Stimulated activated naive CD4-positive, alpha-beta T cell treated with Interleukin-2 at 50 U/mL for 16 hours (primary cell): ENCODE results near the gene MN1.
"Not testable (repeated sequence)": the region's sequence is repeated elsewhere in the genome, so short reads cannot be mapped to it uniquely, and the experiment has no call there.

Experiments
- DNase-seq: peaks from one replicate; lab custom pipeline; 2025; lab: John Stamatoyannopoulos, UW

The MN1 gene

GRCh38 chr22:27761665-27762064 is 39.9 kb downstream of the MN1 start:
- no peak for DNase-seq

GRCh38 chr22:27761000-27761399 is 40.6 kb downstream of the MN1 start:
- DNase-seq: no peak

- DNase-seq: no peak
These were observed 41.1 kb downstream of the MN1 start for GRCh38 chr22:27760474-27760873.

- DNase-seq: no peak
These were observed 43.5 kb downstream of the MN1 start for GRCh38 chr22:27757928-27758525.

GRCh38 chr22:27756212-27756660 is 45.3 kb downstream of the MN1 start:
- DNase-seq: no peak

GRCh38 chr22:27755521-27756211 is 45.9 kb downstream of the MN1 start:
- no peak for DNase-seq

GRCh38 chr22:27754888-27755480 is 46.6 kb downstream of the MN1 start:
- DNase-seq: no peak

GRCh38 chr22:27754247-27754887 is 47.2 kb downstream of the MN1 start:
- DNase-seq: no peak

GRCh38 chr22:27752771-27753170 is 48.8 kb downstream of the MN1 start:
- DNase-seq: no peak

GRCh38 chr22:27752141-27752540 is 49.4 kb downstream of the MN1 start:
- DNase-seq: no peak

GRCh38 chr22:27751277-27752070 is 50.1 kb downstream of the MN1 start:
- DNase-seq: no peak

GRCh38 chr22:27750584-27751265 is 50.8 kb downstream of the MN1 start:
- no peak for DNase-seq

GRCh38 chr22:27749597-27750225 is 51.8 kb downstream of the MN1 start:
- DNase-seq: no peak

GRCh38 chr22:27748751-27749191 is 52.8 kb downstream of the MN1 start:
- DNase-seq: no peak

GRCh38 chr22:27748349-27748748 is 53.2 kb downstream of the MN1 start:
- no peak for DNase-seq

- DNase-seq: no peak
These were observed 53.9 kb downstream of the MN1 start for GRCh38 chr22:27747396-27748221.

- DNase-seq: no peak
These were observed 54.6 kb downstream of the MN1 start for GRCh38 chr22:27746918-27747317.

GRCh38 chr22:27745809-27746208 is 55.7 kb downstream of the MN1 start:
- no peak for DNase-seq

- no peak for DNase-seq
These were observed 56.4 kb downstream of the MN1 start for GRCh38 chr22:27745154-27745553.

GRCh38 chr22:27744078-27744477 is 57.5 kb downstream of the MN1 start:
- not testable (repeated sequence) for DNase-seq
